ENCODE results near the gene ELAVL4.

The ELAVL4 gene

DNA sequence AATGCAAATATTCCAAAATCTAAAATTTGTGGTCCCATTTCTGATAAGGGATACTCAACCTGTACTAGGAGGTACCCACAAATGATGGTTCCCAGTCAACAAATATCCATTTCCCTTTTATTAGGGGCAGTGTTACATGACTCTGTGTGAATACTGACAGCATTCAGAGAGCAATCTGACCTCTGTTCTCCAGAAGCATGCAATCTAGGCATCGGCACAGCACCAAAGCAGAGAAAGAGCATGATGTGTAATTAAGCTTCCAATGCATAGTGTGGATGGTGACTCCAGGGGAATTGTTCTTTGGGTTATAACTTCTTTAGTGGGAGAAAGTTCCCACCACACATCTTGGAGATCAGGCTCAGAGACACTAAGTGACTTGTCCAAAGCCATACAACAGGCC lies 71.6 kb downstream of the ELAVL4 start:
- DNase-seq (ENCODE audit: low spot score): no peak

DNA sequence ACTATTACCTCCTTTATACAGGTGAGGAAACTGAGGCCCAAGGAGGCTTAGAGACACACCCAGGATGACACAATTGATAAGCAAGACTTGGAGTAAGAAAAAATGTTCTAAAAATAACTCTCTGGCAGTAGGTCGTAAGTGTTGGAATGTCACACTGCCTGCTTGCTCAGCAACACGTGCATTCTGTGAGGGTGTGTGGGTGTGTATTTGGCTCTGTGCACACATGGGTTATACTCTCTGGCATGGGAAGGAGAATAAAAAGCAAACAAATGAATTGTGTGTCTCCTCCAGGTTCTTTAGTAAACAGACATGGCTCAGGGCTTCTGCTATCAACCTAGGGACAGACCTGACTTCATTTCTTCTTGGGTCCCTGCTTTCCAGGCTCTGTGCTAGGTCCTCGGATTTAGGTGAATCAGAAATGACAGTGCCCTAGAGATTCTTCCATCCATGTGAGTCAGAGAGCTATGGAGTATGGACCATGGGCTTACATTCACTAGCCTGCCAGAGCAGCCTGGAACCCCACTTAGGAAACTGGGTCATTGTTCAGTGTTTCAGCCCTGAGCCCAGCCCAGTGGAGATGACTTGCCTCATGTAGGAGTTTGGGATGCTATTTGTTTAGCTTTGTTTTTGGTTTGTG lies 72.4 kb downstream of the ELAVL4 start:
- no peak for DNase-seq (ENCODE audit: low spot score)

DNA sequence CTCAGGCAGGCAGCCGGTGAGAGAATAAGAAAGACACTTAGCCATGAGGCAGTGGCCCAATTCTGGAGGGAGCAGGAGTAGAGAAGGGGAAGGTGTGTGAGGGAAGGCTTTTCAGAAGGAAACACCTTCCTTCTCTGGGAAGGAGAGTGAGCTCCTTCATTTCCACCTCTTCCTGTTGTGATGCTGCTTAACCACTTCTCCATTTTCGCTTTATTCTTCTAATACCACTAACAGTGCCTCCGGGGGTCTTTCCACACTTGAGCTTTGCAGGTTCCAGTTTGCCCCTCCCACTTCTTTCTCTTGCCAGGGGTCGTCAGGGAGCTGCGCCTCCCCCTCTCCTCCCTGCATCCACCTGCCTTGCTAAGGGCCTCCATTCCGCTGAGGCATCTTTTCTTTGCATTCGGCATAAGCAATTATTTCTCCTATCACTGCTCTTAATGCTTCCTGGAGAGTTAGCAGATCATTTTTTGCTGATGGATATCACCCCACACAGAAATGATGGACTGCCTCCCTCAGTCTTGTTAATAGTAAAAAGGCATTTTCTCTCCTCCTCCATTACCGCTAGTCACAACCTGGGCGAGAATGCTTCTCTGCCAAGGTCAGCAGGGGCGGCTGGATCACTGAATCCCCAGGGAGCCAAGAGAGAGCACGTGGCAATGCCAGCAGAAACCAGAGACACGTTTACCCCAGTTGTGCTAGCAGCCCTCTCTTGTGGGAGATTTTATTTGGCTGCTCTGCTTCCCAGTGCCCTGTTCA lies 74.8 kb downstream of the ELAVL4 start:
- no peak for DNase-seq (ENCODE audit: low spot score)

DNA sequence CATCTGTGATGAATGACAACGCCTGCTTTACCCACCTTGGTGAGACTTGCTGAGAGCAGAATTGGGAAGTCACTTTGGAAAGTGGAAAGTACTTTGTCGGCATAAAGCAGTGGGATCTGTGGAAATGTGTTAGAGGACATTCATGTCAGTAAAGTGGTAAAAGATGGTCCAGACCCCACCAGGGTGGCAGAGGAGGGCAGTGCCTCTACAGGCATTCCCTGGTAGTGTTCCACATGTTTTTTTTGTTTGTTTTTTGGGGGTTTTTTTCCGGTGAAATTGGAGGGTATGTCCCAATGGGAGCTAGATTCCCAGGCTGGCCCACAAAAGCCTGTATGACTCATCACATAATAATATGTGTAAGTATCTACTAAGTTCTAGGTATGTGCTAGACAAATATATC lies 80.6 kb downstream of the ELAVL4 start:
- DNase-seq (ENCODE audit: low spot score): no peak

DNA sequence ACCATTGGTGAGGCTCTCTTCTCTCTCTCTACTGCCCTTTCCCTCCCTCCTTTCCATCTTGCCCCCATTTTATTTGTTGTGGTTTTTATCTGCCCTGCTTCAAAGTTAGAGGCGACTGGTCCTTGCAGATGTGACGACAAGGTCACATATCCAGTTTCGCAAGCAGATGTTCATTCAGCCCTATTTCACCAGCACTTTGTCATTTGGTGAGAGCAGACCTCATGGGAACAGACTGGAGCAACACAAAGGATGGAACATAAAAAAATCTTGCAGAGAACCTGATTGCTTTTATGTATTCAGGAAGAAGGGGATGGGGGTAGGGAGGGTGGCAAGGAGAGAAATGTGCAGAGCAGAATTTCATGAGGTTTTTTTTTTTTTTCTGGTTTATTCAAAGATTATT lies 84.3 kb downstream of the ELAVL4 start:
- no peak for DNase-seq (ENCODE audit: low spot score)

DNA sequence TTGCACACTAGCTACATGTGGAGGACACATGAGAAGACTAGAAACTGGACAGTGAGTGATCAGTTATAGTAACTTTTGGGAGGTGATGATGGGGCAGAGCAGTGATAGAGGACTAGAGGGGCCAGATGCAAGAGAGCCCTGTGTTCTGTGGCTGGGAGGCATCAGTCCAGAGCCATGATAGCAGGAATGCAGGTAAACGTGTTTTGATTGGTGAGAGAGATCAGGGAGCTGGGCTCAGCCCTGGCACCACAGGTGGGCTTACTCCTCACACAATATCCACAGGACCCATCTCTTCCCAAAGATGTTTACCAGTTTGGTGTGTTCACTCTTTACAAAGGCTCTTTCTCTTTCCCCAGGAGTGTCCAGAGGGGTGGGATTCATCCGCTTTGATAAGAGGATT lies 86.5 kb downstream of the ELAVL4 start:
- DNase-seq (ENCODE audit: low spot score): no peak

DNA sequence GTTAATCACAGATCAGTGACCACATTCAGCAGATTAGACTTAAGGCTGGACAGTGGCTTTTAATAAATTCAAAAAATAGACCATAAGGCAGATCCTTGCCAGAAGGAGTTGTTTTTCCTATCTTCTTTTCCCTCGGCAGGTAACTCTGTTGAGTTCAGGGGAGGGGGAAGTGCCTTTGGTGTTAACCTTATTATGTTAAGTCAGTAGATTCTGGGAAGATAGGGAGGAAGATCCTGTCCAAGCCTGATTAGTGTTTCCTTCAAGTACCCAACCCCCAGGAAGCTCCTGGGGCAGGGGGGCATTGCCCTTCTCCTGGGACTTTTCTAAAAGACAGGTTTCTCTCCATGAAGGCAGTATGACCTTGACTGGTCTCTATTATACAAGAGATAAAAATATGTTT lies 87.4 kb downstream of the ELAVL4 start:
- no peak for DNase-seq (ENCODE audit: low spot score)

DNA sequence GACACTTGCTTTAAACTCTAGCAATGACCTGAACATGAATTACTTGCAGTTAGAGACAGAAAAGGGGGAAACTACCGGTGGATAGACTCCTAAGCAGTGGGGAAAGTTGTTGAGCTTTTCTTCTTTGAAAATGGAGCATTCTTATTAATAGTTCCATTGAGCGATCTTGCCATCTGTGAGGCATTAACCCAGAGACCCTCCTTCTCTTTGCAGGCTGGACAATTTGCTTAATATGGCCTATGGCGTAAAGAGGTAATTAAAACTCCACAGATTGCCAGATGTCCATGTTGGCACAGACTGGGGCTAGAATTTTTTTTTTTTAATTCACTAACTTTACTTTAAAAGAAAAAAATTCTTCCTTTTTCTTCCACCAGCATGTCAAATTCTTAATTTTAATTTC lies 88.5 kb downstream of the ELAVL4 start:
- DNase-seq (ENCODE audit: low spot score): no peak

DNA sequence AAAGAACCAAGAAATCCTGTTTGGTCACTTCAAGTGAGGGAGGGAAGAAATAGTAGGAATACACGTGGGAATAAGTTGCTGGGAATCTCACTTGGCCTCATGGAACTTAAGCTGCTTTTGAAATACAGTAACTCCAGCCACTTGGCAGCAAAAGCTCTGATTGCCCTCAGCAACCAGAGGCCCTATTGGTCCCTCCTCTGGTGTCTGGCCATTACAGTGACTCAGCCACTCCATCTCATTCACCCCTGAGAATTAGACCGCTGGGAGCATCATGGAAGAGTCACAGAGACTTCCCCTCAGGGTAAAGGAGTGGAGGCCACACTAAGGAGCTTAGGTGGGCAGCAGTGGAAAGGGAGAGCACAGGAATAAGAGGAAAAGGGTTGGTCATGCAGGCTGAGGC lies 99.6 kb downstream of the ELAVL4 start:
- no peak for DNase-seq (ENCODE audit: low spot score)

DNA sequence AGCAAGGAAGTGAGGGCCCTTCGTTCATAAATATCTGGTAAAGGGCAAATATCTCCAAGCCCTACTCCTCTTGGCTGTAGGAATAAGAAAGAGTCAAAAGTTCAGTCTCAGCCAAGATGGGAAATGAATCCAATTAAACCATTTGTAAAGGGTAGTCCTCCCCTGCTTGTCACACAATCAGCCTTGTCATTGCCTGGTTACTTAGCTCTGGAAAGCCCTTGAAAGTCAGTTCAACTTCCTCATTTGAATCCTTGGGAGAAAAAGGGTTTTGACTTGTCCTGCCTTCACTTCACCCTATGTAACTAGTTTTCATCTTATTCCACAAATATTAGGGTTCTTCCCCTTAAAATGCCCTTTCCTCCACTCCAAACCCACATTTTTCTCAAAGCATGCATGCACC lies 100.0 kb downstream of the ELAVL4 start:
- no peak for DNase-seq (ENCODE audit: low spot score)

DNA sequence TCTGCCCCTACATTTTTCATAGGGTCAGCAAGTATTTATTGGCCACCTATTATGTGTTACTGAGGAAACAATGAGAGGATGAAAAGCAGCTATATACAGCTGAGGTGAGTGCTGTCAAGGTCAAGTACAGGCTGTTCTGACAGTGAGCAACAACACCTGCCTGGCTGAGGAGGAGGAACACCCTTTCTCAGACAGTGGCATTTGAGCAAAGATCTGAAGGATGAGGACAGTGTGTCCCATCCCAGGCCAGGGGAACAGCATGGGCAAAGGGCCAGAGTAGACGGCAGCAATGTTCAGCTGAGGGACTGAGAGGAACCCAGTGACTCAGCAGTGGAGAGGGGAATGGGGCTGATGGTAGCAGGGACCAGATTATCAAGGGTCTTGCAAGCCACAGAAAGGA lies 101.0 kb downstream of the ELAVL4 start:
- DNase-seq (ENCODE audit: low spot score): no peak

DNA sequence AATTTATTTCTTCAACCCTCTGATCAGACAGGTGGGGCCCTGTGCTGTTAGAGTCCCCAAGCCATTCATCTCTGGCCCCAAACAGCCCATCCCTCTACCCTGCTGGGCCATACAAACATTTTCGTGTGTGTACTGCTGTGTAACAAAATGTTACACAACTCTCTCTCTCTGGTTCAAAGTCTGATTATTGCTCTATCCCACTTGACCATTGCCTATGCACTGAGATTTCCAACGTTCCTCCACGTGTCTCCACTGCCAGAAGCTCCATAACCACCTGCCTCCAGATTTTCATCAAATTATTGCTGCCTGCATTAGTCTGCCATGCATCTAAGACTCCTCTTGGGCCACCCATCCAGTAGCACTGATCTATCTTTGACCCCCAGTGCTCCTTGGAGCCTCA lies 104.8 kb downstream of the ELAVL4 start:
- DNase-seq (ENCODE audit: low spot score): no peak

DNA sequence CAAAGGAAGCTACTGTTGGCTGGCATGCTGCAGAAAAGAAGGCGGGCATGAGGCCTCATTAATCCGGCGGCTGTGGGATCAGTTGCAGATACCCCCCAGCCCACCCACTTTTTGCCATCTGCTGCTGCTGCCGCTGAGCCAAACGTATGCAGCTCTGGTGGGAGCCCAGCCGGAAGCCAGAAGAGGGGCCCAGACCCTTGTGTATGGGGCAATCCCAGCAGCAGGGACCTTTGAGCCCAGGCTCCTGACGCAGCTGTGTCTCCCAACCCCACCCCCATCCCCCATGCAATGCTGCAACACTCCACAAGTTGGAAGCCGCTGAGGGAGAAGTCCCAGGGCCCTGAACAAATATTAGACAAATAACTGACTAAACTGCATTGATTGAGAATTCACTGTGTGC lies 106.0 kb downstream of the ELAVL4 start:
- DNase-seq (ENCODE audit: low spot score): no peak

DNA sequence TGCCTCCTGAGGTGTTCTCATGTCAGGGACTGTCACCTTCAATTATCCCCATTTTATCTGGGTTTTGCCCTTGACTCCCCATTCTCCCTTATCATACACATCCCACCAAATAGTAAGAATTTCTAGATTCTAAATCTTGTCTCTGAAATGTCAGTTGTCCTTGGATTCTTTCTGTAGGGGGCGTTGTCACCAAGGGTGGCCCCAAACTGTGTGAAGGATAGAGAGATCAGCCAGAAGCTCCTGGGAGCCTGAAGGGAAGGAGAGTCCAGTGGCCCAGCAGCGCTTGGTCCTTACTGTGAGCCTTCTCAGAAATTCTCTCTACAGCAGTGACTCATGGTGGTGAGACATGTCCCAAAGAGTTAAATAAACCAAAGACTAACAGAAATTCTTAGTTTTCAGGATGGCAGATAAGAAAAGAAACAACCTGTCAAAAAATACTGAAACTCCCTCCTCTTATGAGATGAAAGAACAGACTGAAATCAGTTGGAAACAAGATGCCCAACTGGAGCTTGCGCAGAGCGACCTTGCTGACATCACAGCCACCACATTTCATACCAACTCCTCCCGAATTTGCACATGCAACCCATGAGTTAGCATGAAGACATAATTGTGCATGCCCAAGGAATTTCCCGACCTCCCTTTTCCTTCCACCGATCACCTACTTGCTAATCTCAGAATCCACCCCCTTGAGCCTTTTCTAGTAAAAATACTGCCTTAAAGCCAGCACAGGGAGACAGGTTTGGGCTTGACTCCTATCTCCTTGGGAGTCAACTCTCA lies 109.8 kb downstream of the ELAVL4 start:
- no peak for DNase-seq (ENCODE audit: low spot score)

DNA sequence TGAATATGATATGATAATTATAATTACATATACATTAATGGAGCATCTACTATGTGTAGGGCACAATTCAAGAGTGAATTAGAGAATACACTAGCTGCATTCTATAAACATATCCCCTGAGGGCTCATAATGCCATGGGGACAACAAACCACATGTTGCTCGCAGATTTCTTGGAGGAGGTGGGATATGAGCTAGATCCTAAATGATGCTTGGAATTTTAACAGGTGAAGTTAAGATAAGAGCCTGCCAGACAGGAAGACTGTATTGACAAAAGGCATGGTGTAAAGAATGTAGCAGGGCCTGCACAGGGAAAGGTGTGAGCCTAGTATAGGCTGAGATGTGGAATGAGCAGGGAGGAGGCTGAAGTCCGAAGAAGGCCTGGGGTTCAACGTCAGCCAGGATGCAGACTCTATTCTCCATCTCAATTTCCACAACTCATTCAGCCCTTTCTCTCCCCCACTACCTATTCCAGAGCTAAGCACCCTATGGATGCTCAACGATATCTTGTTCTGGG lies 120.2 kb downstream of the ELAVL4 start:
- no peak for DNase-seq (ENCODE audit: low spot score)

DNA sequence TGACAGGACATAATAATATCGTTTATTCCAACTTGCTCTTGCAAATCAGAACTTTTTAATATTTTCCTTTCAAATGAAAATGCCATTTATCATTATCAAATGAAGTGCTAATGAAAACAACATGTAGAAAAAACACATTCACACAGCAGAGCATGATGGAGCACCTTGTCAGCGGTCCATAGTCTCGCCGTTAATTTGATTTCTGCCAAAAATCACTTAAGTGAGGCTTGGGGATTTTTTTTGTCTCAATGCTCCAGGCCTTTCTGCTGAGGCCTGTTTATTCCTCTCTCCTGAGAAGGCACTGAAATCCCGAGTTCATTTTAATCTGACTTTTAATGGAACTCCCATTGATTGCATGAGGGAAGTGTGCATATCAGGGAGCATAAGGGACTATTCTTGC lies 122.5 kb downstream of the ELAVL4 start:
- DNase-seq (ENCODE audit: low spot score): no peak

DNA sequence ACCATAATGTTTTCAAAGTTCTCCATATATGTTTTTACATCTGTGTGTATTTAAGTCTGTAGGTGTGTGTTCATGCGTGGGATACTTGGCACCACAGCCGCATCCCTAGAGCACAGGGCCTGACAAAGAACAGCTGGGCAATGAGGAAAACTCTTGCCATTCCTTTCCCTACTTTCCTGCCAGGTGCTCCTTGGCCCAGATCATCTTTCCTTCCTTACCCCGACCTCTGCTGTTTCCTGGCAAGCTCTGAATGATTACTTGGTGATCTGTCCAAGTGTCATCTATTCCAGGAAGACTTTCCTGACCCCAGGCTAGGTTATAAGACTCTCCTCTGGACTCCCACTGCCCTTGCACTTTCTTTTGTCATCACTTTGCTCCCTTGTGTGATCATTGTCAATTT lies 123.6 kb downstream of the ELAVL4 start:
- DNase-seq (ENCODE audit: low spot score): no peak

DNA sequence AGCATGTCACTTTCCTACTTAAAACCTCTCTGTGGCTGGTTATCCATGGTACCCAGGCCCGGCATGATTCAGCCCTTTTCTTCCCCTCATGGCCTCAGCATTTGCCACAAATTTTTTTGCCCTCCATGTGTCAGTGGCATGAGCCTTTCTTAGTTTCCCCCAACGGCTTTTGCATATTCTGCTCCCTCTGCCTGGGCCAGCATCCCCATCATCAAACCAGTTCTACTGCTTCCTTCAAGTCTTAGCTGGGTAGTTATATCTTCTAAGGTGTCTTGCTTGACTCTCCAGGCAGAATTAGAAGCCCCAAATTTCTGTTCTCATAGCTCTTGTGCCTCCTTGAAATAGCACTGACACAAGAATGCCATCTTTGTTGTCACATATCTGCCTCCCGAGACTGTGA lies 127.9 kb downstream of the ELAVL4 start:
- no peak for DNase-seq (ENCODE audit: low spot score)

DNA sequence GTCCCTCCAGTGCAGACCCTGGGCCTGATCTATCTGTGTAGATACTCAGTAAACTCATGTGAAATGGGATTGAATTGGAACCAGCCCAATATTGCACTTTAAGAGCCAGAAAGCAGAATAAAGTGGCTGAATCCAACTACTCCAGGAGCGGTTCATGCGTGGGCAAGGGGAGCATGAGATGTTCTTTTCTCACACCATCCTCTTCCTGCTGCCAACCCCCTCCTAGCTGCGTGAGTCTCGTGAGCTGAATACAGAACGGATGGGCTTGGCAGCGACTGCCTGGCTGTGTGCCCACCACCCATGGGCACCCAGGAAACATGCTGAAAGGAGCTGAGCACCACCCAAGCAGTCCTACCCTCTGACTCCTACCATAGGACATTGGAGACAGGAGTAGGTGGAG lies 128.3 kb downstream of the ELAVL4 start:
- DNase-seq (ENCODE audit: low spot score): no peak

DNA sequence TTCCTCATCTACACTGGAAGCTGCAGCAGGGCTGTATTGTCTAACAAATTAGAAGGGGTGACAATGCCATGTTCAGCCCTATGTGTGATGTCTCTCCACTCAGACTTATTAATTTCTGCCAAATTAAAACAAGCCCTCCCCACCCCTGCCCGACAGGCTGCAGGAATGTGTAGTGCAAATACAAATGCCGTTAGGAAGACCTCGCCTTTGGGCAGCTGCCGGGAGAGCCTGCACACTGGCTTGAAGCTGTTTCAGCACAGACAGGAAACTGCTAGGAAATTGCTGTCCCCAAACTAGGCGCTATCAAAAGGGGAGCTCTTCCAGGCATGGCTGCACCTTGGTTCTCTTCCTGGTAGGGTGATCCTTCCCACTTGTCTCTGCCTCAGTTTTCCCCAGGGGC lies 135.2 kb downstream of the ELAVL4 start:
- no peak for DNase-seq (ENCODE audit: low spot score)

DNA sequence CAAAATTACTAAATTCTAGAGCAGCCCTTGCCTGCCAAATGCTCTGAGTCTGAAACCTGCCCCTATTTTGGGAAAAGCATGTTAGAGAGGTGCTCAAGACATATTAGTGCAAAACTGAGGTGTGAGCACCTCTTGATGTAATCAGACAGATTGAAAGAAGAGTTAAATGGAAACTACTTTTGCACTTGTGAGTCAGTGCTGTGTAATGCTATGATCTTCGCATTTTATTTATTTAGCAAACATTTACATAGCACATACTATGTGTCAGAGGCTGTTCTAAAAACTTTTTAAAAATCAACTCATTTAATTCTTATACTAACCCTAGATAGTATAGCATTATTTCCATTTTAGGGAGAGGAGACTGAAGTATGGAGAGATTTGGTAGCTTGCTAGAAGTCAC lies 138.1 kb downstream of the ELAVL4 start:
- no peak for DNase-seq (ENCODE audit: low spot score)

DNA sequence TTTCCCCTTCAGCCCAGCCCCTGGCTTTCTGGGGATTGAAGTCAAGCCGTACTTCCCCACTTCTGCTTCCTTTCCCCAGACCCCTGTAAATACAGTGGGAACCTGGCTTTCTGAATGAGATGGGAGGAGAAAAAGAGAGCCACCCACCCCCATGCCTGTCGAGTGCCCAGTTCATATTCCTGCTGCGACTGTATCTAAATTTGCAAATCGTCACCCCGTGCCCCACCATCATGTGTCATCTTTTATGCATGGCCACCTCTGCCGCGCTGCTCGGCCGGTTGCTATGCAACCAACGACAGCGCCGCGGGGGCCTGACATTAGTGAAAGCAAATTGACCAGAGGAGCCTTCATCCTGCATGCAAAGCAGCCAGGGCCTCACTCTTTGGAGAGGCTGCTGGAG lies 143.0 kb downstream of the ELAVL4 start:
- no peak for DNase-seq (ENCODE audit: low spot score)

DNA sequence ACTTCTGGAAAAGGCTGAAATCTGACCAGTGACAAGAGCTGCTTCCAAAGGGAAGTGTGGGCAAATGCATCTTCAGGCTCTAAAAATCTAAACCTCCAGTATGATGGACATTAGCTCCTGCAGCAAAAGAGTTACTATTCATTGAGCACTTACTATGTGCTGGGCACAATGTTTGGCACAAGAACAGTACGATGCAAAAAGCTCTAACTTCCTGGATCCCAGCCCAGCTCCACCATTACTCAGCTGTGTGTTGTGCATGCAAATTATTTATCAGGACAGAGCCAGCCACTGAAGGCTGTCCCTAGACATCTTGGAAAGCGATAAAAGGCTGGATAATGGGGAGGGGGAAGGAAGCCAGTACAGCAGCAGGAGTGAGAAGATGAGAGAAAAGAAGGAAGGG lies 143.5 kb downstream of the ELAVL4 start:
- no peak for DNase-seq (ENCODE audit: low spot score)
